ENCODE measurements around the gene ARHGAP29. TPM values are rescaled to one million over a fixed set of nuclear protein-coding genes. Genes with fewer than 3 reads are reported as not detected.

The ARHGAP29 gene
- total RNA-seq (2022; extraction: Qiagen RNA extraction): 10.3 to 19.2 TPM (median 12.7 TPM) in 5 replicates

DNA sequence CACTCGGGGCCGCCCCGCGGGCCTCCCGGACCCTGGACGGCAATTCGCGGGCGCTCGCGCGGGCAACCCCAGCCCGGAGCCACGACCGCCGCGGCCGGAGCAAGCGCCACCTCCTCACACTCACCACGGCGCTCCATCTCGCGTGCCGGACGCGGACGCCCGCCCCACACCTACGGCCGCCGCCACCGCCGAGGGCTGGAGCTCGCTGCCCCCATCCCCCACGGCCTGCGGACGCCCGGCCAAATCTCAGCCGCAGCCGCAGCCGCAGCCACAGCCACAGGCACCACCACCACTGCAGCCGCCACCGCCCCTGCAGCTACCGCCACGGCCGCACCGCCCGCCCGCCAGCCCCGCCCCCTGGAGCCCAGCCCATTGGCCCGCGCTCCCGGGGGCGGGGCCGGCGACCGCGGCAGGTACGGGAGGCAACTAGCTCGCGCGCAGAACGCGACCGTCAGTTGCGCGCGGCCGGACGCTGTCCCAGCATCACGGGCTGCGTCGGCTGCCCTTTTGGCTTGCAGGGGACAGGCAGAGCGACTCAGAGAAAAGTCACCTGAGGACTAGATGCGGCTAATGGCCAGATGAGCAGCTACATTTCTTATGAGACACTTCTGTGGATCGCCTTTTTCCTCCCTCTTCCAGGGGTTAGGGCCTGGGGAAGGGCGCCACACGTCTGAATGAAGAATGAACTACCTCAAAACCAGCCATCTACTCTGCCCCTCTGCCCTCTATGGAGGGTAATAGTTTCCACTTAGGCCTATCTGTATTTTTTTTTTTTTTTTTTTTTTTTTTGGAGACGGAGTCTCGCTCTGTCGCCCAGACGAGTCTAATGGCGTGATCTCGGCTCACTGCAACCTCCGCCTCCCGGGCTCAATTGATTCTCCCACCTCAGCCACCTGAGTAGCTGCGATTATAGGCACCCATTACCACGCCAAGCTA lies at the start of gene ARHGAP29:
TSS of gene ARHGAP29 (minus strand) at position 294 of the 936 bp plus-strand sequence. CDS start 5,973 bp downstream, outside the sequence.

Other genes with a start within 250 kb of the ARHGAP29 start
- gene ABCA4, start 116.4 kb downstream of the ARHGAP29 start, total RNA-seq (2022; extraction: Qiagen RNA extraction): 0.10 to 0.35 TPM (median 0.14 TPM) in 5 replicates
- 20.8 to 26.4 TPM (median 24.7 TPM) in 5 replicates for gene ABCD3, start 180.8 kb upstream of the ARHGAP29 start, total RNA-seq (2022; extraction: Qiagen RNA extraction)